Renal cortical epithelial cell (primary cell): ENCODE measurements around the gene CADM4. TPM values are rescaled to one million over a fixed set of nuclear protein-coding genes. Genes with fewer than 3 reads are reported as not detected.

Experiments used
- DNase-seq: peaks from one replicate; pipeline ENCODE4 v3.0.0-alpha.2; 2011; ENCODE audit warnings: low read depth
- total RNA-seq: library from RNA; depleted of rRNA; stranded (reverse); fragments of >200 nt; gene quantifications from 2 replicates; pipeline ENCODE4 v1.2.3, GENCODE V29; 2014

Gene CADM4
- total RNA-seq, 1 donor from 2014 or later: 36.4 TPM

GRCh38 chr19:43634068-43634467, 5.6 kb downstream of the CADM4 start:
- DNase-seq: no peak

GRCh38 chr19:43633520-43633919, 6.1 kb downstream of the CADM4 start:
- DNase-seq: no peak

- DNase-seq: no peak
Observed at GRCh38 chr19:43631491-43631890, 8.2 kb downstream of the CADM4 start.

GRCh38 chr19:43628646-43629326, 10.9 kb downstream of the CADM4 start:
- no peak for DNase-seq

GRCh38 chr19:43626838-43627237, 12.8 kb downstream of the CADM4 start:
- DNase-seq: no peak

- DNase-seq: no peak
Observed at GRCh38 chr19:43625918-43626579, 13.6 kb downstream of the CADM4 start.

- no peak for DNase-seq
Observed at GRCh38 chr19:43624933-43625332, 14.7 kb downstream of the CADM4 start.

GRCh38 chr19:43623889-43624670, 15.6 kb downstream of the CADM4 start:
- DNase-seq: no peak

GRCh38 chr19:43622956-43623355, 16.7 kb downstream of the CADM4 start:
- DNase-seq: no peak

- no peak for DNase-seq
Observed at GRCh38 chr19:43622070-43622469, 17.6 kb downstream of the CADM4 start.

GRCh38 chr19:43620061-43621001, 19.3 kb downstream of the CADM4 start:
- no peak for DNase-seq

GRCh38 chr19:43619262-43620060, 20.2 kb downstream of the CADM4 start, which contains the start of gene ZNF428:
TSS of gene ZNF428 (minus strand) at chr19:43619629. CDS start at chr19:43614304, 5,325 bp downstream.
- peak; percentile 82 for DNase-seq

GRCh38 chr19:43618921-43619261, 20.8 kb downstream of the CADM4 start:
- no peak for DNase-seq

GRCh38 chr19:43616954-43617353, 22.7 kb downstream of the CADM4 start:
- no peak for DNase-seq

GRCh38 chr19:43616306-43616705, 23.3 kb downstream of the CADM4 start:
- DNase-seq: no peak

- no peak for DNase-seq
Observed at GRCh38 chr19:43612374-43612773, 27.3 kb downstream of the CADM4 start.

- no peak for DNase-seq
Observed at GRCh38 chr19:43611788-43612187, 27.9 kb downstream of the CADM4 start, which contains the start of gene SRRM5. TSS of gene SRRM5 (plus strand) at chr19:43612088. CDS start at chr19:43612122, 34 bp downstream.

GRCh38 chr19:43610493-43610892, 29.2 kb downstream of the CADM4 start:
- DNase-seq: no peak

GRCh38 chr19:43609872-43610271, 29.8 kb downstream of the CADM4 start:
- DNase-seq: no peak
